Adrenal gland (tissue), 12 donors: ENCODE measurements around the gene SPAG6. TPM values are rescaled to one million over a fixed set of nuclear protein-coding genes. Genes with fewer than 3 reads are reported as not detected.

Source experiments
- DNase-seq, 7 donors: peaks; one replicate each; pipeline ENCODE4 v3.0.0-alpha.2; 2019 to 2020
- H3K27ac ChIP-seq, 5 donors: fragments of 200-600 bp; sonication (generic) in 4 of 5; 1 replicate in 3 of 5; 2 replicates in 2 of 5; pipeline versions ENCODE4 v1.5.1 to v1.8.0; 2016 to 2020; ENCODE audit warnings: mild to moderate bottlenecking in 1 of 5
- H3K27me3 ChIP-seq: fragments of 200-600 bp; 2 replicates; pipeline ENCODE4 v1.8.0; 2021
- H3K36me3 ChIP-seq, 2 donors: fragments of 200-600 bp; replicated peaks in 1 of 2; 1 replicate in 1 of 2; 2 replicates in 1 of 2; pipeline versions ENCODE4 v1.5.1 to v1.8.0; 2018 to 2022
- H3K4me1 ChIP-seq, 2 donors: fragments of 200-600 bp; replicated peaks in 1 of 2; 1 replicate in 1 of 2; 2 replicates in 1 of 2; pipeline versions ENCODE4 v1.5.1 to v1.8.0; 2018 to 2021
- H3K4me3 ChIP-seq, 4 donors: fragments of 200-600 bp; sonication (generic) in 3 of 4; one replicate each; pipeline ENCODE4 v1.5.1; 2016 to 2018
- H3K9me3 ChIP-seq, 3 donors: fragments of 200-600 bp; sonication (generic) in 1 of 3; replicated peaks in 1 of 3; 1 replicate in 2 of 3; 2 replicates in 1 of 3; pipeline versions ENCODE4 v1.5.1 to v1.8.0; 2016 to 2021
- POLR2A ChIP-seq, 2 donors: fragments of 450-650 bp; IDR thresholded peaks; one replicate each; pipeline ENCODE4 v1.6.1; 2017; ENCODE audit warnings: antibody characterized with exemption in 2 of 2, mild to moderate bottlenecking in 2 of 2, moderate library complexity in 1 of 2
- WGBS, 4 donors: extraction: QIAGEN DNeasy Blood & Tissue Kit in 2 of 4; methylation state at CpG; one replicate each; pipeline versions ENCODE4 v1.1.5 to v1.1.7; 2013 to 2017; 5-methylcytosine and 5-hydroxymethylcytosine counted together
- intact Hi-C, 2 donors: fragments of 100-400 bp; cut with DNase I; formaldehyde crosslinking; loops; one replicate each; pipeline versions ENCODE4 v1.14.1 to v1.15.0; 2022 to 2023
- polyA plus RNA-seq, 3 donors: library from polyadenylated mRNA; stranded (reverse); fragments of 200-250 nt in 2 of 3; fragments of 350-450 nt in 1 of 3; fragmentation: Illumina TruSeq in 1 of 3; extraction: RNeasy Lipid Tissue Mini Kit (QIAGEN cat#74804) in 1 of 3; gene quantifications; one replicate each; pipeline ENCODE4 v1.2.3, GENCODE V29; 2013 to 2014
- total RNA-seq, 9 donors: library from RNA; depleted of rRNA in 4 of 9; stranded (reverse); fragments of >200 nt in 4 of 9; fragments of 120-200 nt in 1 of 9; fragmentation: NEBNext Ultra II Directional in 1 of 9; extraction: Animal tissue kit (Norgen Biotek cat#: 25700) in 1 of 9; gene quantifications; one replicate each; pipeline versions ENCODE4 v1.1.0 to v1.2.4, GENCODE V29; 2013 to 2023
- TF ChIP-seq, protein P1 (sequence below), 6 experiments: fragments of 450-650 bp in 4 of 6; fragments of 200-600 bp in 2 of 6; sonication (generic) in 1 of 6; IDR thresholded peaks; 1 replicate in 5 of 6; 2 replicates in 1 of 6; pipeline versions ENCODE4 v1.5.1 to v1.8.0; 2016 to 2021; ENCODE audit warnings: antibody characterized with exemption in 6 of 6, mild to moderate bottlenecking in 2 of 6, moderate library complexity in 1 of 6
- donor health status: healthy with polysubstance abuse.
- donor health status: Bipolar disorder and iron deficiency.
- donor health status: DM: yes; HTN: yes; CAD: no.
- donor health status: DM: no; HTN: no; CAD: no.
- donor health status: DM: no; HTN: no; CAD: no.
- donor health status: DM: yes; HTN: yes; CAD: no.

Gene SPAG6
- total and polyA plus RNA-seq, 12 donors = 0.07 to 0.46 (median 0.11) TPM; not detected in 9

DNA sequence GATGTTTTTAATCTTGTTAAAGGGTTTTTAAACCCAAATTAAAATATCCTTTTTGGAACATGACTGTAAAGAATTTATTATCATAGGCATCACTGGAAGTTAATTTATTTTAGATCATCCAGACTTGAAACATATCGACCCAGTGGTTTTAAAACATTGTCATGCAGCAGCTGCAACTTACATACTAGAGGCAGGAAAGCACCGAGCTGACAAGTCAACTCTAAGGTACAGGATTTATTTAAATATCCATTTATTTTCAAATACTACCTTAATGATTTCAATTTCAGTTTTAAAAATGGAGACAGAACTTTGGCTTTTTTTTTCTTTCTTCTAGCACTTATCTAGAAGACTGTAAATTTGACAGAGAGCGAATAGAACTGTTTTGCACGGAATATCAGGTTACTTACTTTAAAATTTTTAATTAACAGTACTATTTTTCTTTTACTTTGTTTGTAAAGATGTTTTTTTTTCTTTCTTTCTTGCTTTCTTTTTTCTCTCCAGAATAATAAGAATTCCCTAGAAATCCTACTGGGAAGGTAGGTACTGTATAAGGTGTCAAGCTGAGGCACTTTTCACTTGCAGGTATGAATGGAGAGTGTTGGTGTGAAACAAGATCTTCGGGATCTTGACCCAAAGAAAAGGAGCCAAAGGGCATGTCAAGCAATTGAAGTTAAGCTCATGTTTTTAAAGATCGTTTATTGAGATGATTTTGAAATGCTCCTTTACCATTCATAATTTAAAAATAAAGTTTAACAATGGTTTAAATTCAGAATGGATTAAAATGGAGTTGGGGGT is 27.3 kb upstream of the SPAG6 start:
- no peak for DNase-seq
- intact Hi-C loops = loop anchor here in 1 of 2 donors (10.0 kb wide), 1 partner anchor 313 kb away; the partner anchor contains the start of gene DNAJC1
- TF ChIP-seq POLR2A (IDR thresholded peaks at IDR 0.05) = no peak
- TF ChIP-seq, protein P1, sequence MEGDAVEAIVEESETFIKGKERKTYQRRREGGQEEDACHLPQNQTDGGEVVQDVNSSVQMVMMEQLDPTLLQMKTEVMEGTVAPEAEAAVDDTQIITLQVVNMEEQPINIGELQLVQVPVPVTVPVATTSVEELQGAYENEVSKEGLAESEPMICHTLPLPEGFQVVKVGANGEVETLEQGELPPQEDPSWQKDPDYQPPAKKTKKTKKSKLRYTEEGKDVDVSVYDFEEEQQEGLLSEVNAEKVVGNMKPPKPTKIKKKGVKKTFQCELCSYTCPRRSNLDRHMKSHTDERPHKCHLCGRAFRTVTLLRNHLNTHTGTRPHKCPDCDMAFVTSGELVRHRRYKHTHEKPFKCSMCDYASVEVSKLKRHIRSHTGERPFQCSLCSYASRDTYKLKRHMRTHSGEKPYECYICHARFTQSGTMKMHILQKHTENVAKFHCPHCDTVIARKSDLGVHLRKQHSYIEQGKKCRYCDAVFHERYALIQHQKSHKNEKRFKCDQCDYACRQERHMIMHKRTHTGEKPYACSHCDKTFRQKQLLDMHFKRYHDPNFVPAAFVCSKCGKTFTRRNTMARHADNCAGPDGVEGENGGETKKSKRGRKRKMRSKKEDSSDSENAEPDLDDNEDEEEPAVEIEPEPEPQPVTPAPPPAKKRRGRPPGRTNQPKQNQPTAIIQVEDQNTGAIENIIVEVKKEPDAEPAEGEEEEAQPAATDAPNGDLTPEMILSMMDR (IDR thresholded peaks at IDR 0.05) = no peak
- H3K27ac ChIP-seq = no peak overlapping the region
- H3K9me3 ChIP-seq = no peaks in the 10 kb centered on the region
- WGBS, 4 donors = 87 to 90% (median 89%) methylated on average over 6 of the region's 6 CpGs
- H3K27me3 ChIP-seq = no peaks in the 10 kb centered on the region
- peaks cover 8 to 31% of the 10 kb centered on the region in 2 donors for H3K4me1 ChIP-seq
- peak overlapping the region in 1 of 4 donors; percentile 92 for H3K4me3 ChIP-seq
- no peaks in the 10 kb centered on the region for H3K36me3 ChIP-seq

DNA sequence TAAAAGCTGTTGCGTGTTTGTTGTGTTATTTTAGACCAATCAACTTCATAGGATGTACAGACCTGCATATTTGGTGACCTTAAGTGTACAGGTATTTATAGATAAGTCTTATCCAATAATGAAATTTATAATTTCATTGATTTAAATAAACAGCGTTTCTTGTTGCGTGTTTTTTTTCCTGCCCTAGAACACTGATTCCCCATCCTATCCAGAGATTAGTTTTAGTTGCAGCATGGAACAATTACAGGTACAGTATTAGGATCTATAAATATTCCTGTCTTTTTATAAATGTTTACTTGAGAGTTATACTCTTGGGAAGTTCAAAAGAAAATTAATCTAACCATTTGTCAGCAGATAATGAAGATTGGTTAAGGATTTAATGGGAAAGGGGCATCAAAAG is 26.5 kb upstream of the SPAG6 start:
- intact Hi-C loops = loop anchor here in 1 of 2 donors (10.0 kb wide), 1 partner anchor 314 kb away; the partner anchor contains the start of gene DNAJC1
- Histone ChIP-seq H3K27ac (no peak overlapping the region), H3K27me3 (no peaks in the 10 kb centered on the region), H3K4me1 (peaks cover 8 to 39% of the 10 kb centered on the region in 2 donors), H3K36me3 (no peaks in the 10 kb centered on the region), H3K4me3 (no peak overlapping the region), H3K9me3 (no peaks in the 10 kb centered on the region)
- WGBS, 4 donors = 93 to 98% (median 97%) methylated on average over 3 of the region's 3 CpGs
- no peak for DNase-seq
- TF ChIP-seq, protein P1 (IDR thresholded peaks at IDR 0.05) = no peak
- TF ChIP-seq POLR2A (IDR thresholded peaks at IDR 0.05) = no peak

DNA sequence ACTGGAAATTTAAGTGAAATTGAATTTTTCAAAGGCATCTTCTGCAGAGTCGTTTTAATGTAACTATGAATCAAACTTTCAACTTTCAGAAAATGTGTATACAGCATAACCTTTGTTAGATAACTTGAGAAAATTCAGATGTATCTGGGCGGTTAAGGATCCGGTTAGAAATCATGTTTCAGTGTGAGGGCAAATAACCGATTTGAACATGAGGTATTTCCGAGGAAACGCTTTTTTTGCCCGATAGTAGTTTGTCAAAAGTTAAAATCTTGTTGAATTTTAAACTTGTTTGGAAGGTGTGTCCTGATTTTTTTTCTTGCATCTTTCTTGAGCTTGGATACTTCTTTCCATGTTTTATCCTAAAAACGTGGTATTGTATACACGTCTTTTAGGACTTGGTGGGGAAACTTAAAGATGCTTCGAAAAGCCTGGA is 25.7 kb upstream of the SPAG6 start:
- DNase-seq = no peak
- Histone ChIP-seq H3K9me3 (no peaks in the 10 kb centered on the region), H3K27ac (peak overlapping the region in 1 of 5 donors; percentile 79), H3K4me1 (peaks cover 11 to 46% of the 10 kb centered on the region in 2 donors), H3K4me3 (peak overlapping the region in 1 of 4 donors; percentile 93), H3K36me3 (no peaks in the 10 kb centered on the region), H3K27me3 (no peaks in the 10 kb centered on the region)
- intact Hi-C loops = loop anchor here in 1 of 2 donors (10.0 kb wide), 1 partner anchor 315 kb away; the partner anchor contains the start of gene DNAJC1
- WGBS, 4 donors = 89 to 91% (median 89%) methylated on average over 10 of the region's 10 CpGs
- TF ChIP-seq, protein P1 (IDR thresholded peaks at IDR 0.05) = no peak
- TF ChIP-seq POLR2A (IDR thresholded peaks at IDR 0.05) = no peak

DNA sequence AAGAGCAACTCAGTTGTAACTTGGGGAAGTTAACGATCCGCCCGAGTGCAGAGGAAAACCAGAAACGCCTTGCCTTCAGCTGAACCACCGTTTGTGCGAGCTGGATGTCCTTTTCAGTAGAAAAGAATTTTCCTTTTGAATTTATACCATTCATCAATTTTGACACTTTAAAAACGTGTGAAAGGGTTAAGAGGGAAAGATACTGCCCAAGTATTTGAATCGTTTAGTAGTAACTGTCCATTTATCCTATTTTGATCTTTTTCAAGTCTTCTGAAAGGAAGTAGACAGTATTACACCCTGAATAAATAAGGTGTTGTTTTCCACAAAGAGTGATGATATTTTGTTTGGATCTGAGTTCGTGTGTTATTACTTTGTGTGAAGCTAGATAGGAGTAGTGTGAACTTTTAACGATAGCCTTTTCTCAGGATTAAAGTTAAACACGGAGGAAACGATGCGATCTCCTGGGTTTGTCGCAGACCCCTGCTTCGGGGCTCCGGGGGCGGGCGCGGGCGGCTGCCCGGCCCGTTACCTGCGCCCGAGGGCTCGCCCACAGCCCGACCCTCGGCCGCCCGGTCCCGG is 25.2 kb upstream of the SPAG6 start:
- Histone ChIP-seq H3K27me3 (no peaks in the 10 kb centered on the region), H3K9me3 (no peaks in the 10 kb centered on the region), H3K27ac (peak overlapping the region in 2 of 5 donors; percentile 79 to 96), H3K4me3 (peak overlapping the region in 1 of 4 donors; percentile 93), H3K4me1 (peaks cover 16 to 51% of the 10 kb centered on the region in 2 donors), H3K36me3 (no peaks in the 10 kb centered on the region)
- DNase-seq = peak in 1 of 7 donors; percentile 25
- intact Hi-C loops = loop anchor here in 1 of 2 donors (10.0 kb wide), 1 partner anchor 315 kb away; the partner anchor contains the start of gene DNAJC1
- TF ChIP-seq, protein P1 (IDR thresholded peaks at IDR 0.05) = peak in 1 of 6 experiments; percentile 19
- no peak for TF ChIP-seq POLR2A (IDR thresholded peaks at IDR 0.05)
- WGBS, 4 donors = 13 to 34% (median 19%) methylated on average over 14 to 30 of the region's 30 CpGs
